Activated CD8-positive, alpha-beta T cell treated with anti-CD3 and anti-CD28 coated beads for 36 hours (primary cell): Measurements from ENCODE around the gene SLIT2. TPM values are rescaled to one million over a fixed set of nuclear protein-coding genes. Genes with fewer than 3 reads are reported as not detected.

ENCODE experiments used
- ATAC-seq: fragments of 200-7000 bp; cut with Tn5 transposase; one replicate; pipeline ENCODE4 v1.10.0; 2021; ENCODE audit warnings: mild to moderate bottlenecking, moderate library complexity
- CTCF ChIA-PET: fragments of 350-600 bp; sonication (Branson Sonifier 250); formaldehyde crosslinking; loops from one replicate; lab custom pipeline; 2021; ENCODE audit warnings: antibody characterized with exemption; lab: Charles Lee
- POLR2A ChIA-PET: fragments of 350-600 bp; sonication (Branson Sonifier 250); formaldehyde crosslinking; loops from one replicate; lab custom pipeline; 2021; ENCODE audit warnings: antibody characterized with exemption; lab: Charles Lee
- DNase-seq: peaks from one replicate; pipeline ENCODE4 v3.0.0-alpha.2; 2020
- H3K27ac Mint-ChIP-seq: one replicate; pipeline ENCODE4 v1.8.0; 2021; ENCODE audit warnings: mild to moderate bottlenecking, mixed read lengths
- H3K27me3 Mint-ChIP-seq: one replicate; pipeline ENCODE4 v1.8.0; 2021; ENCODE audit warnings: mixed read lengths
- H3K36me3 Mint-ChIP-seq: one replicate; pipeline ENCODE4 v1.8.0; 2021; ENCODE audit warnings: low read depth, mixed read lengths
- H3K4me1 Mint-ChIP-seq: one replicate; pipeline ENCODE4 v1.8.0; 2021; ENCODE audit warnings: low read depth, mixed read lengths
- H3K4me3 Mint-ChIP-seq: one replicate; pipeline ENCODE4 v1.8.0; 2021; ENCODE audit warnings: mild to moderate bottlenecking, moderate library complexity, mixed read lengths
- H3K9me3 Mint-ChIP-seq: one replicate; pipeline ENCODE4 v1.8.0; 2021; ENCODE audit warnings: mixed read lengths
- intact Hi-C: fragments of 100-400 bp; cut with micrococcal nuclease; formaldehyde crosslinking; loops from one replicate; pipeline ENCODE4 v1.10.0; 2022
- total RNA-seq, 2 experiments: library from RNA; stranded (reverse); gene quantifications; one replicate each; pipeline ENCODE4 v1.2.3, GENCODE V29; 2021
- TF ChIP-seq, protein P1 (sequence below): fragments of 200-600 bp; IDR thresholded peaks from one replicate; pipeline ENCODE4 v1.8.0; 2022; ENCODE audit warnings: antibody characterized with exemption, mild to moderate bottlenecking

Gene SLIT2
- total RNA-seq, 2 experiments from 2014 or later, result not detected

DNA sequence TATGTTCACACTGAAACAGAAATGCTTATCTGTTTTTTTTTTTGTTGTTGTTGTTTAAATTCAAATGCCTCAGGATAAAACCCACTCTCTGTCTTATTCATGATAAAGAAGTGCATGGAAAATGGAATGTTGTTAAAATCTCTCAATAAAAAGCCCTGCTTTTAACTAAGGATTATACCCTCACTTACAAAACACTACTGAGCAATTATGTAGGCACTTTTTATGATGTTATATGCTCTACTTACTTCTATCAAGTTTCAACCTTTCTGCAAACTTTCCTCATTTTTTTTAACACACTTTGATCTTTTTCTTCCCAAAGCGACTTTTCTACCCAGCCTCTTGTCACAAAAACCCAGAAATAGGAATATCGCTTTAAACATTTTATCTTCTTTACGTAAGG lies 26.5 kb downstream of the SLIT2 start:
- TF ChIP-seq, protein P1, sequence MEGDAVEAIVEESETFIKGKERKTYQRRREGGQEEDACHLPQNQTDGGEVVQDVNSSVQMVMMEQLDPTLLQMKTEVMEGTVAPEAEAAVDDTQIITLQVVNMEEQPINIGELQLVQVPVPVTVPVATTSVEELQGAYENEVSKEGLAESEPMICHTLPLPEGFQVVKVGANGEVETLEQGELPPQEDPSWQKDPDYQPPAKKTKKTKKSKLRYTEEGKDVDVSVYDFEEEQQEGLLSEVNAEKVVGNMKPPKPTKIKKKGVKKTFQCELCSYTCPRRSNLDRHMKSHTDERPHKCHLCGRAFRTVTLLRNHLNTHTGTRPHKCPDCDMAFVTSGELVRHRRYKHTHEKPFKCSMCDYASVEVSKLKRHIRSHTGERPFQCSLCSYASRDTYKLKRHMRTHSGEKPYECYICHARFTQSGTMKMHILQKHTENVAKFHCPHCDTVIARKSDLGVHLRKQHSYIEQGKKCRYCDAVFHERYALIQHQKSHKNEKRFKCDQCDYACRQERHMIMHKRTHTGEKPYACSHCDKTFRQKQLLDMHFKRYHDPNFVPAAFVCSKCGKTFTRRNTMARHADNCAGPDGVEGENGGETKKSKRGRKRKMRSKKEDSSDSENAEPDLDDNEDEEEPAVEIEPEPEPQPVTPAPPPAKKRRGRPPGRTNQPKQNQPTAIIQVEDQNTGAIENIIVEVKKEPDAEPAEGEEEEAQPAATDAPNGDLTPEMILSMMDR, result no peak
- intact Hi-C loops, result no loop called here
- Mint-ChIP-seq H3K27ac (no peak overlapping the region), H3K4me3 (no peak overlapping the region), H3K9me3 (peaks cover 4% of the 10 kb centered on the region), H3K27me3 (no peaks in the 10 kb centered on the region), H3K36me3 (no peaks in the 10 kb centered on the region), H3K4me1 (no peaks in the 10 kb centered on the region)
- DNase-seq, result no peak
- CTCF ChIA-PET, result no interaction called here
- POLR2A ChIA-PET, result no interaction called here
- ATAC-seq, result no peak

DNA sequence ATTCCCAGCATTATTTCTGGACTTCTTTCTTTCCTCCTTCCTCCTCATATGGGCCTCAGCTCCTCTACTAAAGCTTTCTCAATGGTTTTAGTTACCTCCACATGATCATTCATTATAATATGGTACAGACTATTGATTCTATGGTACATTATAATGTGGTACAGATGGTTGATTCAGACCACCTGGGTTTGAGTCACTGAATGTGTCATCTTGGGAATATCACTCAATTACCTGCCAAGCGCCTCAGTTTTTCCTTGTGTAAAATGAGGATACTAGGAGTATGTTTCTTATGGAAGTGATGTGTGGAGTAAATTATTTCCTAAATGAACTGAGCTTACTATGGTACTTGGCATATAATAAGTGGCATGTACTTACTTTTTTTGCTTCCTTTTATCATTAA lies 27.7 kb downstream of the SLIT2 start:
- H3K9me3 Mint-ChIP-seq, result peaks cover 4% of the 10 kb centered on the region
- POLR2A ChIA-PET, result no interaction called here

DNA sequence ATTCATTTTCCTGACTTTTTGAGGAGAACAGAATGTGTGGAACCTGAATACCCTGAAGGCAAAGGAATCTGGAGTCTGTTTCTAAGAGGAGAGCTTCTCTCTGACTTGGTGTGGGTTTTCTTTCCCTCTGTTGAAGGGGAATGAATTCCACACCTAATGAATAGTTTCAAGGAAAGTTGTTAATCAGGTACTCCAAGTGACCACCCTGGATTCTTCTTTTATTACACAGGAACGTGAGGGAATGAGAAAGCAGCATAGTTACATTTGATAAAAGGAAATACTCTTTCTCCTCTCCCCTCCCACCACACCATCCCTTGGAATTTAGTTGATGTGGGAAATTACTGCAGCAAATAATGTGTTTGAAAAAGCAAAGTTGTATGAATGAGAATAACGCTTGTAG lies 29.7 kb downstream of the SLIT2 start:
- no peaks in the 10 kb centered on the region for H3K36me3 Mint-ChIP-seq
- TF ChIP-seq, protein P1, result no peak
- ATAC-seq, result no peak
- H3K27ac Mint-ChIP-seq, result no peak overlapping the region
- DNase-seq, result no peak
- CTCF ChIA-PET, result no interaction called here
- intact Hi-C loops, result no loop called here
- H3K27me3 Mint-ChIP-seq, result no peaks in the 10 kb centered on the region
- peaks cover 4% of the 10 kb centered on the region for H3K9me3 Mint-ChIP-seq
- POLR2A ChIA-PET, result no interaction called here
- H3K4me3 Mint-ChIP-seq, result no peak overlapping the region
- H3K4me1 Mint-ChIP-seq, result no peaks in the 10 kb centered on the region

More for the DNA sequence above, 27.7 kb downstream of the SLIT2 start:
- TF ChIP-seq, protein P1, result no peak
- Mint-ChIP-seq H3K4me1 (no peaks in the 10 kb centered on the region), H3K27me3 (no peaks in the 10 kb centered on the region), H3K36me3 (no peaks in the 10 kb centered on the region), H3K4me3 (no peak overlapping the region), H3K27ac (no peak overlapping the region)
- DNase-seq (no peak), ATAC-seq (no peak)
- CTCF ChIA-PET, result no interaction called here
- intact Hi-C loops, result no loop called here

DNA sequence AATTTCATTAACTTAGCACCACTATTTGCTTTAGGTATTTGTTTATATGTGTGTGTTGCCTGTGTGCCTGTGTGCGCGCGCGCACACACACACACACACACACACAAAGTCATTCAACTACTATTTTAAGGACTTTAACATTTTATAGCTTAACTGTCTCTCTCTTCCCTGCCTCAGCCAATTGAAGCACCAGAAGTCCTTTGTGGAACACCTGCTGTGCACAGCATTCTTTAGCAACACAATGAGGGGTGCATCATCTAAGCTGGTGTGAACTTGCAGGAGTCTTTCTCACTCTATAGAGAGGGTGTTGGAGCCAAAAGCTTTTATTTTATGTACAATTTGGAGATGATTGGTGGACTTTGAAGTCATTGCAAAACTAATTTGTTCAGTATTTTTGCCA lies 31.3 kb downstream of the SLIT2 start:
- H3K27me3 Mint-ChIP-seq, result no peaks in the 10 kb centered on the region
- no peaks in the 10 kb centered on the region for H3K4me1 Mint-ChIP-seq
- H3K27ac Mint-ChIP-seq, result no peak overlapping the region
- no peaks in the 10 kb centered on the region for H3K36me3 Mint-ChIP-seq
- no peak overlapping the region for H3K4me3 Mint-ChIP-seq
- ChIA-PET POLR2A (no interaction called here), CTCF (no interaction called here)
- ATAC-seq, result no peak
- no peak for DNase-seq
- H3K9me3 Mint-ChIP-seq, result peaks cover 4% of the 10 kb centered on the region
- intact Hi-C loops, result no loop called here
- TF ChIP-seq, protein P1, result no peak

DNA sequence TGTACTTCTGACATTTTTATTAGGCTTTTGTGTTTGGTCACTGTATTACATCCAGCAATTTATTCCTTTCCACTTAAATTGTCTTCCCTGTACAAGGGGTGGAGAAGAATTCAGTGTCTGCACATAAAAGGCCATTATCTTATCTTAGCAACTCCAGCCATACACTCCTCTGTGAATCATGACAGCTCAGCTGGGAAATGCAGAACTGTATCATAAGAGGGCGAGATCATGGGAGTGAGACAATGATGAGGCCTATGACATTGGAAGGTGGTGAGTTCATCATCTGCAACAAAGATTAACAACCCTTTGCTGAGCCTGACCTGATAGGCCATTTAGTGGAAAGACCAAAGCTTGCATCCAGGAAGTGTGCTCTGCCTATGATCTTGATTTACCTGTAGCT lies 33.3 kb downstream of the SLIT2 start:
- H3K27ac Mint-ChIP-seq, result no peak overlapping the region
- H3K36me3 Mint-ChIP-seq, result no peaks in the 10 kb centered on the region
- intact Hi-C loops, result no loop called here
- H3K27me3 Mint-ChIP-seq, result no peaks in the 10 kb centered on the region
- no peaks in the 10 kb centered on the region for H3K4me1 Mint-ChIP-seq
- DNase-seq (no peak), ATAC-seq (no peak)
- POLR2A ChIA-PET, result no interaction called here
- H3K4me3 Mint-ChIP-seq, result no peak overlapping the region
- TF ChIP-seq, protein P1, result no peak
- peaks cover 2% of the 10 kb centered on the region for H3K9me3 Mint-ChIP-seq
- CTCF ChIA-PET, result no interaction called here
